Motor neuron (in vitro differentiated cells): ENCODE data around the gene SEC23A. TPM values are rescaled to one million over a fixed set of nuclear protein-coding genes. Genes with fewer than 3 reads are reported as not detected.
"Not testable (repeated sequence)": the region's sequence is repeated elsewhere in the genome, so short reads cannot be mapped to it uniquely, and the experiment has no call there.

Experiments used
- ATAC-seq, 8 experiments: fragments of 200-7000 bp; cut with Tn5 transposase; replicated peaks in 6 of 8; 2 replicates each; pipeline ENCODE4 v1.8.0; 2021; ENCODE audit warnings: mild to moderate bottlenecking in 8 of 8, moderate library complexity in 8 of 8
- H3K27ac ChIP-seq, 2 donors: fragments of 250-450 bp; sonication (Bioruptor Pico); 2 replicates each; pipeline ENCODE4 v1.9.0; 2021; ENCODE audit warnings: antibody characterized with exemption in 2 of 2, mild to moderate bottlenecking in 2 of 2, moderate library complexity in 1 of 2
- H3K4me1 ChIP-seq, 2 donors: fragments of 250-450 bp; sonication (Bioruptor Pico); replicated peaks in 1 of 2; 2 replicates each; pipeline ENCODE4 v1.6.1; 2021; ENCODE audit warnings: antibody characterized with exemption in 2 of 2, mild to moderate bottlenecking in 2 of 2, moderate library complexity in 1 of 2
- H3K4me3 ChIP-seq, 5 donors: fragments of 250-450 bp; sonication (Bioruptor Pico); 2 replicates each; pipeline ENCODE4 v1.9.0; 2021; ENCODE audit warnings: antibody characterized with exemption in 5 of 5, mild to moderate bottlenecking in 5 of 5, moderate library complexity in 4 of 5
- WGBS, 10 experiments: fragments of 450-650 bp; shearing (Covaris generic); methylation state at CpG; one replicate each; pipeline ENCODE4 v1.0.0; 2022; 5-methylcytosine and 5-hydroxymethylcytosine counted together
- in situ Hi-C, 9 experiments: fragments of 400-800 bp; cut with MboI; loops; one replicate each; pipeline ENCODE4 v1.15.0; 2021; ENCODE audit warnings: low sequenced_read_pairs in 9 of 9, low pct_unique_long_range_greater_than_20kb in 2 of 9; ENCODE audit not compliant: unreplicated experiment in 9 of 9
- total RNA-seq, 8 experiments: library from RNA; unstranded; fragments of 300-600 nt; gene quantifications; 2 replicates each; pipeline versions ENCODE4 v1.2.3 to v1.2.4, GENCODE V29; 2022

SEC23A gene
- total RNA-seq, 8 experiments from 2014 or later: 50.6 to 112 (median 73.2) TPM

DNA sequence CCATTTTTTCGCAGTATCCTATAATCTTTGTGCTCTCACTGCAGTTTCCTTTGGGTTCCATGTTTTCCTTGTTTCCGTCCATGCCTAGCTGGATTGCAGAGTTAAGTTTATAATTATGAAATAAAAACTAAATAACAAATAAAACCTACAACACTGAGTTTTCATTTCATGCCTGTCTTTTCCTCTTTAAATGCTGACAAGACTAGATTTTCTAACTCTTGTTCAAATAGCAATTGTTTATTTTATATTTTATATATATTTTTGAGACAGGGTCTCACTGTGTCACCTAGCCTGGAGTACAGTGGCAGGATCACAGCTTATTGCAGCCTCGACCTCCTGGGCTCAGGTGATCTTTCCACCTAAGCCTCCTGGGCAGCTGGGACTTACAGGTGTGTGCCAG is 5.8 kb upstream of the SEC23A start:
- 57 to 100% (median 87%) methylated on average over 1 to 3 of the region's 3 CpGs; no CpG with 5 or more reads in 1 of the 10 experiments for WGBS, 10 experiments
- Histone ChIP-seq H3K27ac (no peak overlapping the region), H3K4me3 (no peak overlapping the region), H3K4me1 (peaks cover 5 to 10% of the 10 kb centered on the region in 2 donors)
- in situ Hi-C loops: no loop called here
- ATAC-seq: no peak

- Histone ChIP-seq H3K4me1 (peaks cover 5 to 6% of the 10 kb centered on the region in 2 donors), H3K27ac (no peak overlapping the region), H3K4me3 (no peak overlapping the region)
- in situ Hi-C loops: no loop called here
- WGBS, 10 experiments: 0 to 100% (median 63%) methylated on average over 1 to 2 of the region's 2 CpGs; no CpG with 5 or more reads in 1 of the 10 experiments
- no peak for ATAC-seq
Measured at GRCh38 chr14:39107591-39107996, 4.6 kb upstream of the SEC23A start.

DNA sequence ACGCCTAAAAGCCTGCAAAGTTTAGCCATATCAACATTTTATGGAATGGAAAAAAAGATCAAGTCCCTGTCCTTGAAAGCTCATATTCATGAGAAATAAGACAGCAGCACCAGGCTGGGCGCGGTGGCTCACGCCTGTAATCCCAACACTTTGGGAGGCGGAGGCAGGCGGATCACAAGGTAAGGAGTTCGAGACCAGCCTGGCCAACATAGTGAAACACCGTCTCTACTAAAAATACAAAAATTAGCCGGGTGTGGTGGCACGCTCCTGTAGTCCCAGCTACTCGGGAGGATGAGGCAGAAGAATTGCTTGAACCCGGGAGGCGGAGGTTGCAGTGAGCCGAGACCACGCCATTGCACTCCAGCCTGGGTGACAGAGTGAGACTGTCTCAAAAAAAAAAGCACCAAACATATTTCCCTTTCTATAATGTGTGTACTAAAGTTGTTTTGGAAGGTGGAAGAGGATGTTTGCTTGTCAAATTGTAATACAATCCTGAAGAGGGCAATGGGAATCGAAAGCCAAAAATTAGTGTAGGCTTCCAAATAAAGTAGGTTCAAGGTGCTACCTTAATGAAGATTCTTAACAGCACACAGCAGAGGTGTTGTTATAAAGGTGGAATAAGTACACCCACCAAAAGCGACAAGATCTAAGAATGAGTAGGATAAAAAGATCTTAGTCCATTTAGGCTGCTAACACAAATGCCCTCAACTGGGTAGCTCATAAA is 1.2 kb upstream of the SEC23A start:
- peak overlapping the region; percentile 91 to 97 for H3K27ac ChIP-seq
- ATAC-seq, in situ Hi-C loops: not testable (repeated sequence)
- H3K4me3 ChIP-seq: peak overlapping the region; percentile 65 to 89 (median 76)
- 58 to 92% (median 76%) methylated on average over 4 to 14 of the region's 17 CpGs; no CpG with 5 or more reads in 1 of the 10 experiments for WGBS, 10 experiments
- peaks cover 9 to 24% of the 10 kb centered on the region in 2 donors for H3K4me1 ChIP-seq

DNA sequence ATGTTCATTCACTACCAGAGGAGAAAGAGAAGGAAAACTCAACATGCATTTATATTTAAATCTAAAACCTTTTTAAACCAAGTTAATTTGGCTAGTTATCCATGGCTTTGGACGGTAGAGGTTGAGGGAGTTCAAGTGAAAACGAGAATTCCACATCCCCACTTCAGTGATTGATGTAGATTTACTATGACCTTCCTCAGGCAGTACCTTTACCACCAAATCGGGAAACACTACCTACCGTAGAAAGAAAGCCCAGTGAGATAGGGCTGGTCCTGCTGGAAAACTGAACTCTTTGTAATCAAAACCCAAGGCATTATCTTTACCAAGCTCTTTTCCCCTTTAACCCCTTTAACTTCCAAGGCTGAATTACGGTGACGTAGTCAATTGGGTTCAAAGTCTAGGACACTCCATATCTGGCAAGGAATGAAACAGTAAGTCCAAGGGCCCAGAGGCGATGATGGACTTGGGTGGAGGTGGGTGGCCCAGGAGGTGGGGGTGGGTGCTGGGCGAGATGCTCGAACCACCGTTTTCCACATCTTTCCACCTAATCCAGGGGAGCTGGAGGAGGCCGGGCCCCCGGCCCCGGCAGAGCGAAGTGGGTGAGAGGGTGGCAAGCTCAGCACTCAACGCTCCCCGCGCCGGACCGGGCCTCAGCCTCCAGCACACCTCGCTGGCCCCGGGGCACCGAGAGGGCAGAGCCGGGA is 618 bp downstream of the SEC23A start:
- peak; percentile 0 to 55 (median 38) for ATAC-seq
- Histone ChIP-seq H3K4me3 (peak overlapping the region; percentile 65 to 89 (median 76)), H3K4me1 (peaks cover 9 to 24% of the 10 kb centered on the region in 2 donors), H3K27ac (peak overlapping the region; percentile 91 to 97)
- 0 to 18% (median 3%) methylated on average over 1 to 7 of the region's 23 CpGs; no CpG with 5 or more reads in 2 of the 10 experiments for WGBS, 10 experiments
- in situ Hi-C loops: no loop called here

DNA sequence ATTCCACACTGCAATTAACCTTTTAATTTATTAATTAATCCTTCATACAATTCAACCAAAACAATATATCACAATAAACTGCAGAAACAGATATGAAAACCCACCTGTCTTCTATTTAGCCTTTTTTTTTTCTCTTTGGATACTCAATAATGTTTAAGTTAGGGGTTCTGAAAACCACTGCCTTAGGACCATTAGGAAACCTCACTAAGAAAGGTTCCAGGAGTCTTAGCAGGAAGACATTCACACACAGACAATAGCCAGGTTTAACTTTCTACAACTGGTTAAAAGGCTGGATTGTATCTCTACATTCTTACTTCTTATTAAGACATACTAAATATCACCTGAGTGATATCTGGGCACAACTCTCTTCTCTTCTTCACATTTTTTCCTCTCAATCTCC is 3.3 kb downstream of the SEC23A start:
- peaks cover 9 to 24% of the 10 kb centered on the region in 2 donors for H3K4me1 ChIP-seq
- in situ Hi-C loops: no loop called here
- H3K27ac ChIP-seq: no peak overlapping the region
- ATAC-seq: no peak
- no peak overlapping the region for H3K4me3 ChIP-seq

DNA sequence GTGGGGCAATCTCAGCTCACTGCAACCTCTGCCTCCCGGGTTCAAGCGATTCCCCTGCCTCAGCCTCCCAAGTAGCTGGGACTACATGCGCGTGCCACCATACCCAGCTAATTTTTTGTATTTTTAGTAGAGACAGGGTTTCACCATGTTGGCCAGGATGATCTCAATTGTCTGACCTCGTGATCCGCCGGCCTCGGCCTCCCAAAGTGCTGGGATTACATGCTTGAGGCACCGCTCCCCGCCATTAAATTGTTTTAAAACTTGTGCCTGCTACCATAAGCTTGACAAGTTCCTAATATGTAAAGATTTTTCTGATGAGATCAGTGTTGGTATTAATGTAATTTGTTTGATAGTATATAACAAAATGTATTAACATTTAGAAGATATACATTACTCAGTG is 3.8 kb downstream of the SEC23A start:
- 58 to 100% (median 99%) methylated on average over 1 to 7 of the region's 10 CpGs; no CpG with 5 or more reads in 2 of the 10 experiments for WGBS, 10 experiments
- in situ Hi-C loops, ATAC-seq, H3K4me3 ChIP-seq, H3K27ac ChIP-seq: not testable (repeated sequence)
- H3K4me1 ChIP-seq: peaks cover 8 to 22% of the 10 kb centered on the region in 2 donors

DNA sequence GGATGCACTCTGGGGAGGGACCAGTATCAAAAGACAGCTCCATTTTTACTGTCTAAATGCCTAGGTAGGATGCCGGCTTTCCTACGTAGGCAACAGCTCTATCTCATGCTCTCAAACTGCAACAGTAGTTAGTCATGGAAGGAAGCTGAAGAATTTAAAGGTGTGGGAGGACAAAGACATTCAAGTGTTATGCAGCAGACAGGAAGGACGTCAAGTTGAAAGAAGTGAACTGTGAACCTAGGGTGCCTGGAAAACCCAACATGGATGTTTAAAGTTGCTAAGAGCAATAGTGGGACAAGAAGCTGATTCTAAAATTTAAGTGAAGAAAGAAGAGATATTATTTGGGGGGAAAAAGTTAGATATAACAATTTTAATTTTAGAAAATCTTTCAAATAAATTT is 5.9 kb downstream of the SEC23A start:
- Histone ChIP-seq H3K4me3 (no peak overlapping the region), H3K27ac (no peak overlapping the region), H3K4me1 (peaks cover 4 to 18% of the 10 kb centered on the region in 2 donors)
- WGBS, 10 experiments: 33 to 90% (median 60%) methylated on average over 1 to 3 of the region's 3 CpGs
- in situ Hi-C loops: no loop called here
- no peak for ATAC-seq

DNA sequence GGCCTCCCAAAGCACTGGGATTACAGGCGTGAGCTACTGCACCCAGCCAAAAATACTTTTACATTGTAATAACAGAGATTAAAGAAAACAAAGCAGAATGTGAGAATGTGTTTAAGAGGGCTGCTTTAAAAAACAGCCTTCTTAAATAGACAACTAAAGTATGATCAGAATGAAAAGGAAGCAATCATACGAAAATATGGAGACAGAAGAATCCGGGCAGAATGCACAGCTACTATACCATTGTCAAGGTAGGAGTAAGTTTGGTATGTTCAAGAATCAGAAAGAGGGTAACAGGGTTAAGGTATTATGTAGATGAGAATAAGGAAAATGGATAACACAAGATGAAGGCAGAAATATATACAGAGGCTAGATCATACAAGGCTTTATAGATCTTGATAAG is 8.5 kb downstream of the SEC23A start:
- 63 to 100% (median 98%) methylated on average over 1 to 3 of the region's 3 CpGs; no CpG with 5 or more reads in 1 of the 10 experiments for WGBS, 10 experiments
- Histone ChIP-seq H3K4me1 (no peaks in the 10 kb centered on the region), H3K27ac (no peak overlapping the region), H3K4me3 (no peak overlapping the region)
- ATAC-seq: no peak
- in situ Hi-C loops: no loop called here

DNA sequence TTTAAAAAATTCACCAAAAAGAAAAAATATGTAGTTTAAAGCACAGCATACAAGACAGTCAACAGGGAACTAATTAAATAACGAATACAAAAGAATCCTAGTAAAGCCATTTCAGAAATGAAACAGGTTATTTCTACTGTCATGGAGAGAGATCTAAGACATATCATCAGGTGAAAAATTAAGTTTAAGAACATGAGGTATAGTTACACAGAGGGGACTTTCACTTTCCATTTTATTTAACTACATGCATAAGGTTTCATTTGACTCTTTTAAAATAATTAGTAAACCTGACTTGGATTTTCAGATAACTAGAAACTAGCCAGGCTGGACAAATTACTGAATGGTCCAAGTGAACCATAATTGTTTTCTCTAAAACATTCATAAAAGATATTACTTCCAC is 11.3 kb downstream of the SEC23A start:
- Histone ChIP-seq H3K4me1 (no peaks in the 10 kb centered on the region), H3K27ac (no peak overlapping the region), H3K4me3 (no peak overlapping the region)
- no peak for ATAC-seq
- 50 to 100% (median 95%) methylated on average over 1 of the region's 1 CpG for WGBS, 10 experiments
- in situ Hi-C loops: no loop called here

GRCh38 chr14:39090548-39091111 is 12.4 kb downstream of the SEC23A start:
- Histone ChIP-seq H3K4me1 (no peaks in the 10 kb centered on the region), H3K4me3 (no peak overlapping the region), H3K27ac (no peak overlapping the region)
- in situ Hi-C loops: no loop called here
- 43 to 100% (median 87%) methylated on average over 1 to 4 of the region's 4 CpGs; no CpG with 5 or more reads in 1 of the 10 experiments for WGBS, 10 experiments
- ATAC-seq: no peak

GRCh38 chr14:39087493-39087892 is 15.5 kb downstream of the SEC23A start:
- Histone ChIP-seq H3K4me3 (no peak overlapping the region), H3K27ac (no peak overlapping the region), H3K4me1 (no peaks in the 10 kb centered on the region)
- in situ Hi-C loops: no loop called here
- WGBS, 10 experiments: 87 to 100% (median 98%) methylated on average over 1 to 2 of the region's 2 CpGs; no CpG with 5 or more reads in 2 of the 10 experiments
- ATAC-seq: no peak

GRCh38 chr14:39085933-39086332 is 17.1 kb downstream of the SEC23A start:
- in situ Hi-C loops: no loop called here
- no peak overlapping the region for H3K4me3 ChIP-seq
- 15 to 100% (median 87%) methylated on average over 1 to 7 of the region's 7 CpGs for WGBS, 10 experiments
- no peaks in the 10 kb centered on the region for H3K4me1 ChIP-seq
- ATAC-seq: peak in 2 of 8 experiments; percentile 44 to 54
- no peak overlapping the region for H3K27ac ChIP-seq

- in situ Hi-C loops: no loop called here
- no peak for ATAC-seq
- Histone ChIP-seq H3K4me3 (no peak overlapping the region), H3K4me1 (no peaks in the 10 kb centered on the region), H3K27ac (no peak overlapping the region)
- 50 to 86% (median 70%) methylated on average over 1 to 4 of the region's 5 CpGs; no CpG with 5 or more reads in 4 of the 10 experiments for WGBS, 10 experiments
Measured at GRCh38 chr14:39083127-39083526, 19.9 kb downstream of the SEC23A start.
